ENCODE results near the gene SLC38A7.

GRCh38 chr16:58678716-58679115 lies 5.9 kb downstream of the SLC38A7 start:
- TF ChIP-seq EZH2 (IDR thresholded peaks at IDR 0.05; ENCODE audit: insufficient read depth, poor library complexity, severe bottlenecking): no peak
- no peak for TF ChIP-seq EZH2phosphoT487 (IDR thresholded peaks at IDR 0.05; ENCODE audit: insufficient read depth, low read depth)
